Psoas muscle (tissue), 8 donors: ENCODE measurements around the gene BAZ2B. TPM values are rescaled to one million over a fixed set of nuclear protein-coding genes. Genes with fewer than 3 reads are reported as not detected.

ENCODE experiments used
- ATAC-seq, 4 donors: fragments of 200-7000 bp; cut with Tn5 transposase; one replicate each; pipeline ENCODE4 v1.9.1; 2020; ENCODE audit warnings: moderate library complexity in 3 of 4, mild to moderate bottlenecking in 2 of 4
- DNase-seq, 2 donors: peaks; one replicate each; pipeline ENCODE4 v3.0.0-alpha.2; 2020
- H3K27ac ChIP-seq: fragments of 200-600 bp; one replicate; pipeline ENCODE4 v1.8.0; 2022
- H3K27me3 ChIP-seq, 3 donors: fragments of 200-600 bp in 1 of 3; one replicate each; pipeline versions ENCODE4 v1.6.1 to v1.8.0; 2013 to 2022; ENCODE audit warnings: low read length in 2 of 3, mild to moderate bottlenecking in 2 of 3, moderate library complexity in 1 of 3; ENCODE audit not compliant: insufficient read depth in 3 of 3
- H3K36me3 ChIP-seq, 2 donors: fragments of 200-600 bp in 1 of 2; one replicate each; pipeline versions ENCODE4 v1.6.1 to v1.8.0; 2013 to 2022; ENCODE audit warnings: low read depth in 1 of 2, mild to moderate bottlenecking in 1 of 2, moderate library complexity in 1 of 2; ENCODE audit not compliant: insufficient read depth in 1 of 2
- H3K4me1 ChIP-seq: fragments of 200-600 bp; one replicate; pipeline ENCODE4 v1.8.0; 2022
- H3K4me3 ChIP-seq: fragments of 200-600 bp; one replicate; pipeline ENCODE4 v1.8.0; 2022; ENCODE audit warnings: mild to moderate bottlenecking
- H3K9me3 ChIP-seq: fragments of 200-600 bp; one replicate; pipeline ENCODE4 v1.8.0; 2022
- CTCF ChIP-seq: fragments of 200-600 bp; IDR thresholded peaks from one replicate; pipeline ENCODE4 v1.8.0; 2022; ENCODE audit warnings: antibody characterized with exemption
- WGBS, 3 donors: extraction: QIAGEN DNeasy Blood & Tissue Kit; methylation state at CpG; one replicate each; pipeline versions ENCODE4 v1.1.6 to v1.1.7; 2013; 5-methylcytosine and 5-hydroxymethylcytosine counted together
- intact Hi-C, 2 donors: fragments of 100-400 bp; cut with DNase I; formaldehyde crosslinking; loops; one replicate each; pipeline versions ENCODE4 v1.11.0 to v1.14.2; 2022
- polyA plus RNA-seq, 3 donors: library from polyadenylated mRNA; stranded (reverse); fragments of 200-250 nt; gene quantifications; one replicate each; pipeline ENCODE4 v1.2.3, GENCODE V29; 2013
- total RNA-seq, 4 donors: library from RNA; stranded (reverse); fragmentation: NEBNext Ultra II Directional in 2 of 4; extraction: Animal tissue kit (Norgen Biotek cat#: 25700) in 2 of 4; gene quantifications; one replicate each; pipeline versions ENCODE4 v1.2.1 to v1.2.4, GENCODE V29; 2021 to 2023
- donor health status: healthy with polysubstance abuse.
- donor health status: DM: no; HTN: no; CAD: no; lungs with moderate emphysema.
- donor health status: Bipolar disorder and iron deficiency.
- donor health status: healthy.
- donor health status: DM: yes; HTN: yes; CAD: no.
- donor health status: DM: no; HTN: no; CAD: no.
- donor health status: DM: no; HTN: no; CAD: no.
- donor health status: DM: yes; HTN: yes; CAD: no.

The BAZ2B gene
- total and polyA plus RNA-seq, 7 donors, result 7.5 to 27.0 (median 22.7) TPM

GRCh38 chr2:159516241-159516758, 100.0 kb downstream of the BAZ2B start:
- TF ChIP-seq CTCF, result no peak
- WGBS, 3 donors, result 2 to 3% (median 3%) methylated on average over 6 of the region's 6 CpGs
- Histone ChIP-seq H3K36me3 (no peaks in the 10 kb centered on the region), H3K27ac (peak overlapping the region; percentile 66), H3K27me3 (no peaks in the 10 kb centered on the region), H3K4me3 (peak overlapping the region; percentile 66), H3K9me3 (no peaks in the 10 kb centered on the region), H3K4me1 (peaks cover 21% of the 10 kb centered on the region)
- peak; percentile 85 to 92 (median 88) for ATAC-seq
- intact Hi-C loops, result loop anchor here in 1 of 2 donors (5.0 kb wide), 1 partner anchor 101 kb away; the partner anchor contains the start of gene BAZ2B
- no peak for DNase-seq

- DNase-seq, result no peak
- no peak for TF ChIP-seq CTCF
- peak in 2 of 4 donors; percentile 37 to 58 for ATAC-seq
- no peaks in the 10 kb centered on the region for H3K27me3 ChIP-seq
- peaks cover 21% of the 10 kb centered on the region for H3K4me1 ChIP-seq
- H3K36me3 ChIP-seq, result no peaks in the 10 kb centered on the region
- 24 to 40% (median 31%) methylated on average over 1 of the region's 1 CpG for WGBS, 3 donors
- H3K9me3 ChIP-seq, result no peaks in the 10 kb centered on the region
- intact Hi-C loops, result loop anchor here in 1 of 2 donors (5.0 kb wide), 1 partner anchor 102 kb away; the partner anchor contains the start of gene BAZ2B
- H3K4me3 ChIP-seq, result peak overlapping the region; percentile 66
- H3K27ac ChIP-seq, result peak overlapping the region; percentile 66
Measured at GRCh38 chr2:159515441-159515840, 100.9 kb downstream of the BAZ2B start.

- no peak for ATAC-seq
- H3K4me3 ChIP-seq, result peak overlapping the region; percentile 66
- no peaks in the 10 kb centered on the region for H3K9me3 ChIP-seq
- no peak for TF ChIP-seq CTCF
- H3K27me3 ChIP-seq, result no peaks in the 10 kb centered on the region
- 89 to 96% (median 93%) methylated on average over 1 of the region's 1 CpG for WGBS, 3 donors
- H3K4me1 ChIP-seq, result peaks cover 21% of the 10 kb centered on the region
- no peak overlapping the region for H3K27ac ChIP-seq
- no peak for DNase-seq
- intact Hi-C loops, result loop anchor here in 1 of 2 donors (5.0 kb wide), 1 partner anchor 104 kb away; the partner anchor contains the start of gene BAZ2B
- no peaks in the 10 kb centered on the region for H3K36me3 ChIP-seq
Measured at GRCh38 chr2:159513745-159514144, 102.6 kb downstream of the BAZ2B start.

- 94 to 98% (median 96%) methylated on average over 2 of the region's 2 CpGs for WGBS, 3 donors
- intact Hi-C loops, result no loop called here
- TF ChIP-seq CTCF, result no peak
- no peak for DNase-seq
- Histone ChIP-seq H3K4me3 (no peak overlapping the region), H3K27ac (no peak overlapping the region), H3K36me3 (no peaks in the 10 kb centered on the region), H3K4me1 (peaks cover 7% of the 10 kb centered on the region), H3K9me3 (no peaks in the 10 kb centered on the region), H3K27me3 (no peaks in the 10 kb centered on the region)
- ATAC-seq, result no peak
Measured at GRCh38 chr2:159508140-159508539, 108.2 kb downstream of the BAZ2B start.
